Tibial nerve (tissue), 3 donors: Measurements from ENCODE around the gene SLC31A2.

Experiments
- CTCF ChIP-seq, 5 experiments: fragments of 200-600 bp in 3 of 5; fragments of 450-650 bp in 2 of 5; sonication (generic) in 3 of 5; IDR thresholded peaks; one replicate each; pipeline ENCODE4 v1.5.1; 2016 to 2019; ENCODE audit warnings: antibody characterized with exemption in 5 of 5, mild to moderate bottlenecking in 3 of 5, moderate library complexity in 2 of 5
- POLR2A ChIP-seq, 2 donors: fragments of 450-650 bp; IDR thresholded peaks; one replicate each; pipeline ENCODE4 v1.6.1; 2017; ENCODE audit warnings: antibody characterized with exemption in 2 of 2, mild to moderate bottlenecking in 2 of 2, moderate library complexity in 2 of 2

DNA sequence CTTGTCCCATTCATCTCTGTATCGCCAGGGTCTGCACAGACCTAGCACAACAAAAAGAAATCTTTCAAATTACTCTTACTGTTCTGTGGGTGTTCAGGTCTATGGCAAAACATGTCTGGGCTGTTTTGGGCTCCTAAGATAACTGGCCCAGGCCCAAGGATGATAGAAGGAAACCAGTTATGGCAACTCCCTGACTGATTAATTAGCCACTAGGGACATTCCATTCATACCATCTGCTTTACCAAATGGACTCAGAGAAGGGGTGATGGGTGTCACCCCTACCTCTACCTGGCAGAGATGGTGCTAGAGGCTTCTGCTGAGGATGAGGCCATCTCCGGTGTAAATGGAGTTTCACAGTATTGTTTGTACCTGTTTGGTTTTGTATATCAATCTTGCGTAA, 1.9 kb downstream of the SLC31A2 start:
- no peak for TF ChIP-seq CTCF (IDR thresholded peaks at IDR 0.05)
- no peak for TF ChIP-seq POLR2A (IDR thresholded peaks at IDR 0.05)
